NCI-H128 (cell line): ENCODE measurements around the gene SAMD8.

Experiments used
- DNase-seq: peaks from one replicate; lab custom pipeline; 2025; ENCODE audit not compliant: unreplicated experiment; lab: John Stamatoyannopoulos, UW

Gene SAMD8

DNA sequence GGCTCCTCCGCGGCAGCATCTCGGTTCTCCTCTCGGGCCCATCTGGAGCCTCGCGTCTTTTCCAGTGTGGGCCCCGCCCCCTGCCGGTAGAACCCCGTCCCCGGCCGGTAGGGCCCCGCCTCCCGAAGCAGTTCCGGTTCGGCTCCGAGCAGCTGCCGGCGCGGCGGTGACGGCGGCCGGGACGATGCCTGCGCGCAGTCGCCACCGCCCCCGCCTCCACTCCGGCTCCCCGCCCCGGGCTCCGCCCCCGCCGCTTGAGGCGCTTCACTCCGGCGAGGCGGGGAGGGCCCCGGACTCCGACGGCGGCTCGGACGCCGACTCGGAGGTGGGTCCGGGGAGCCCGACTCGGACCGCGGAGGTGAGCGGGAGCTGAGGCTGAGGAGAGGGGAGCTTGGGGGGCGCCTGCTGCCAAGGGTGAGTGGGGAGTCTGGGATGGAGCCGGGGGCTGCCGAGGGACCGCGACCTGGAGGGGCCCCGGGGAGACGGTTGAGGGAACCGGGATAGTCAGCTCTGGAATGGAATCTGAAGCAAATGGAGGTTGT lies at the start of gene SAMD8:
Gene SAMD8 (plus strand): TSS at position 292 of the 542 bp plus-strand sequence. CDS start 38,873 bp downstream, outside the sequence.
- DNase-seq = peak; percentile 77

DNA sequence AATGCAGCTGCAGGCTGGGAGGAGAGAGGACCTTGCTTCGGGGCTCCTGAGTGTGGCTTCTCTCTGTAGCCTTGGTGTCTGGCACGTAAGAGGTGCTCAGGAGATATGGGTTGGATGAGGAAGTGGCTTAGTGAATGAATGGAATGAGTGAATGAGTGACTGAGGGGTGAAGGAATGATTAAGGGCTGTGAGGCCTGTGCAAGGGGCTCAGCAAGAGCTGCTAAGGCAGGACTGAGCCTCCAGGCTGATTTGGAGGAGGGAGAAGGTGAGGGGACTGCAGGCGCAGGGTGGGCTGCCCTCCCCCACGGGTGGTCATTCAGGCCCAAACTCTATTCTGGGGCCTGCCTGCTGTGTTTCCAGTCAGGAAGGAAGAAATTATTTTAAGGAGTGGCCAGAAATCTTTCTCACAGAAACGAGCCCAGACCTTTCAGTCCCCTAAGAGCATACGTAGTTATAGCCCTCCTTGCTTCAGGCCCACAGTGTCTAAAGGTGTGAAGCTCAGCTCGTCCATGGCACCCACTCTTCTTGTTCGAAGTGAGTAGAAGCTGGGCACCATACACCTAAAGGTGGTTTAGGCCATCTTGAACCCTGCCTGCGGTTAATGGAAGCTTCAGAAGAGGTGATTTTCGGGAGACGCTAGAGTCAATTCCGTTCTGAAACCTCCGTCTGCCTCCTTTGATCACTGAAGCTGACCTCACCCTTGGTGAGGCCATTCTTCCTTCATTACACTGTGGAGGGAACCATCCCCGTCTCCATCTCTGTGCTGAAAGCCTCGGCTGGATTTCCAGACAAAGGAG lies 49.5 kb upstream of the SAMD8 start:
- no peak for DNase-seq

DNA sequence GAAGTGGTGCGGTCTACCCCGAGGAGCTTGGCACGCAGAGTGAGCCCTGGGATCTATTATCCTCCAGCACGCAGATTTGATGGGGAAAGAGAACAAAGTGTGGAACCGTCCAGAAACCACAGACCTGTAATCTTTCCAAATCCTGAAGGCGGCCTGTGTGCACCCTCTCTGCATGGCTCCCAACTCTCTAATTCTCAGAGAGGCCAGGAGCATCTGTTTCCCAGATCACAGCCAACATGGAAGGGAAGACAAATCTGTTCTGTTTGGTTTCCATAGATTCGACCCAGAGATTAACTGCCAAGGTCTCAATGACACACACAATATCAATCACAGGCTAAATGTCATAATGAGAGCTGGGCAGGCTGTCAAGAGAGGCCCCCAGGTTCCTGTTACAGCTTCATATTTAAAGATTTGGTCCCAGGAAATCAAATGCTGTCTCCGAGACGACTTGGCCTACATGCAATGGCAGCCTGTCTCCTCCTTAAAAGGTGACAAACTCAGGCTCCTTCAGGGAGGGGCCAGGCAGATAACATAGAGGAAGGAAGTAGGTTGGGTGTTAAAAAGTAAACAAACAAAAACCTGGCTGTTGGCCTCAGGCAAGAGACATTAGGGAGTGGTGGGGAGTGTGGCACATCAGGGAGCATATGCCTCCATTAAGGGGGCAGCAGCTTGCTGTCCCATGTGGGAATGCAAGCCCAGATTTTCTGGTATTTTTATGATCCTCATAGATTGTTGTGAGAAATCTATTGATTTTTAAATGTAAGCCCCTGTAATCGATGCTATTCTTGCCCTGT lies 48.8 kb upstream of the SAMD8 start:
- DNase-seq = no peak

GRCh38 chr10:75063461-75064230 lies 47.8 kb upstream of the SAMD8 start:
- DNase-seq = no peak

- DNase-seq = no peak
Observed at GRCh38 chr10:75065076-75065475, 46.4 kb upstream of the SAMD8 start.

GRCh38 chr10:75066271-75066670 lies 45.2 kb upstream of the SAMD8 start:
- no peak for DNase-seq

- no peak for DNase-seq
Observed at GRCh38 chr10:75067272-75067671, 44.2 kb upstream of the SAMD8 start.

DNA sequence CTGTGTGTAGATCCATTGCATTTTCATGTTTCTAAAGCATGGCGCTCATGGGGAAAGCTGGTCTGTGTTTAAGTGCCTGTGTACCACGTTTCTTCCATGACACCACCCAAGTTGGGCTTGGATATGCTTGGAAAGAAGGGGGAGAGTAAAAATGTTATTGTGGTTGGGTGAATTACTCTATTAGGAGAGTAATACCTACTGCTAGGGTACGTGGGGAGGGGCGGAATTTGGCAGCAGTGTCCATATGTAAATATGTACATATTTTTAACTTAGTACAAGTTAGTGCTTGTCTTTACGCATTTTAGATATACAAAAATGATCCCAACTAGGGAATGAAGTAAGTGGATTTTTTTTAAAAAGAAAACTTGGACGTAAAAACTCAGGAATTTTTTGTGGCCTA lies 42.9 kb upstream of the SAMD8 start:
- no peak for DNase-seq

GRCh38 chr10:75070476-75070875 lies 41.0 kb upstream of the SAMD8 start:
- DNase-seq = no peak

DNA sequence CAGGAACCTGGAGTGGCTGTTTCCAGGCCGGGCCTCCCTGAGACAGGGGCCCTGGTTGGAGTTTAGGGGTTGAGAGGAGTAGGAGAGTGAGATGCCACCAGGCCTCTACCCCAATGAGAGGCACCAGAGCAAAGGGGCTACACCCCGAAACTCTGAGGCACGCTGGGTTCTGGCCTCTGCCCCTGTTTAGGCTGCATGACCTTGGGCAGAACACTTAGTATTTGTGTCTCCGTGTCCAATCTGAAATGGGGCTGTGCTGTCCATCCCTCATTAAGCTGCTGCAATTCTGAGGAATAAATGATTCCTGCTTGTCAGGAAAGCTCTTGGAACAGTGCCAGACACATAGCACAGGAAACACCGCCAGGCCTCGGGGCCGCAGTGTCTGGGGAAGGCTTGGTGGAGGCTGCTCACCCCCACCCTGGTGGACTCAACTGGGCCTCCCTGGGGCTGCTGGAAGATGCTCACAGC lies 40.5 kb upstream of the SAMD8 start:
- DNase-seq = no peak

GRCh38 chr10:75071756-75072155 lies 39.7 kb upstream of the SAMD8 start:
- no peak for DNase-seq

GRCh38 chr10:75072727-75073126 lies 38.7 kb upstream of the SAMD8 start:
- DNase-seq = no peak

DNA sequence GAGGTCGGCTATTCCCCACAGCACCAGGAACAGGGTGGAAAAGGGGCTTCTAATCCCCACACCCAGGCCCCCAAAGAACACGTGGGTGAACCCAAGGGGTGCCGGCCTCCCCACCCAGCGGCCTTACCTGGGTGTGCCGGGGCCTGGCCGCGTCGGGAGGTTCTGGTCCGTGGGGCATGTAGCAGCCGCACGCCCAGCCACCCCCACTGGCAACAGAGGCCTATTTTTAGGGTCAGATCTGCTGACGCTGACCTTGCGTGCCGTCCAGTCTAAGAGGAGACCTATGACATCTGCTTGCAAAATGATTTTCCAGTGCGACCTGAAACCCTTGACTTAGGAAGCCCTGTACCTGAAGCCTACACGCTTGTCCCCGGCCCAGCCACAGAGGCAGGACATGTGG lies 38.0 kb upstream of the SAMD8 start:
- DNase-seq = no peak

DNA sequence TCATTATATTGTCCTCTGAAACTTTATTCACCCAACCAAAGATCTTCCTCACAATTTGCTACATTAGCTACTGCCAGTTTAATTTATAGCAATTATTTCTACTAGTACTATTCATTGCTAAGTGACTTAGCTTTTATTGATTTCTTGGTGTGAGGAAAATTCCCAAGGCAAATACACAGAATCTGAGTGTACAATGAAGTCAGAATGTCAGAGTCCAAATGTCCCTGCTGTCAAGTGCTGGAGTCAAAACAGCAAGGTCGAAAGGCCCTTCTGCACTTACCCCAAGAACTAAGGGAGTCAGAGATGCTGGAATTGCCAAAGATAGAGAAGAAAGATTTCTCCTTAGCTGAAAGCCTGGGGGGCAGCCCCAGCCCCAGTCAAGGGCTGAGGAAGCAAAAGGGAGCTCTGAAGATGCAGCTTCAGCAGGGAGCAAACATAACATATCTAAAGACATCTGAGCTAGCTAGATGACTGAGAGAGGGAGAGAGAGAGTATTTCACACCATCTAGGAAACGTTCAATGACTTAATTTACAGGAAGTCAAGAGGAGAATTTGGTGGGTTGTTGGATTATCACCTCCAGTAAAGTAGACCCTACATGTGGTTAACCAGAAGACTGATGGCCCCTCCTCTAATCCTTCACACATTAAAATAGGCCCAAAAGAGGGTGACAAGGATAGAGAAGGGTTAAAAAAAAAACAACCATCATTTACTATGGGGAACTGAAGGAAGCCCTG lies 36.6 kb upstream of the SAMD8 start:
- DNase-seq = no peak

- DNase-seq = no peak
Observed at GRCh38 chr10:75076348-75076747, 35.1 kb upstream of the SAMD8 start.

DNA sequence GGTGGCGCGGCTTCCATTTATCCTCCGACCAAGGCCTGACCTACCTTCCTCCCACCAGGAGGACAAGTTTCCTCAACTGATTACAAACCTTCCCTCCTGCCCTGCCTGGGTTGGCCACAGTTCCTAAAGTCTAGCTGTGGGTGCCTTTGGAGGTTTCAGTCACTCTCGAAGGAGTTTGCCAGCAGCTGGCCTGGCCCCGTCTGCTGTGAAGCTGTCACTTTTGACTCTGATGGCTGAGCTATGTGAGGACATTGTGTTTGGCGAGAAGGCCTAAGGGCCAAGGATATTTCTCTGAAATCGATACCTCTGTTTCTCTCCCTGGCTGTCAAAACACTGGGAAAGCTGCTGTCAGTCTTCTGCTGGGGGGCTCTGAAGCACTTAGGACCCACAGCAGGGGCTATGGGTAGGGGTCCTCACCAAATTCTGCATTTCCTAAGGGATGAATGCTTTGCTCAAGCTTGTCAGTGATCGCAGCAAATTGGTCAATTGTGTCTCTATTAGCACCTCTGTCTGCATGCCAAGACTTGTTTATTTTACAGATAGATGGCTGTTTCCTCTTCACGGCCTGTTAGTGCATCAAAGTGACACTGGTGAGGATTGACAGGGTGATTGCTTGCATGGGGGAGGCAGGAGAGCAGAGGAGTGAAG lies 31.9 kb upstream of the SAMD8 start:
- DNase-seq = no peak

GRCh38 chr10:75080554-75080953 lies 30.9 kb upstream of the SAMD8 start:
- no peak for DNase-seq

GRCh38 chr10:75081379-75081778 lies 30.1 kb upstream of the SAMD8 start:
- DNase-seq = no peak

- DNase-seq = no peak
Observed at GRCh38 chr10:75083972-75084833, 27.3 kb upstream of the SAMD8 start.
